Colonic mucosa (tissue), 4 donors: ENCODE results near the gene RAD51B. TPM values are rescaled to one million over a fixed set of nuclear protein-coding genes. Genes with fewer than 3 reads are reported as not detected.
"Not testable (repeated sequence)": the region's sequence is repeated elsewhere in the genome, so short reads cannot be mapped to it uniquely, and the experiment has no call there.

ENCODE experiments used
- DNase-seq: peaks from one replicate; pipeline ENCODE4 v3.0.0-alpha.2; 2020
- H3K27ac ChIP-seq: fragments of 200-600 bp; one replicate; pipeline ENCODE4 v1.8.0; 2021
- H3K27me3 ChIP-seq: fragments of 200-600 bp; one replicate; pipeline ENCODE4 v1.8.0; 2021
- H3K36me3 ChIP-seq: fragments of 200-600 bp; one replicate; pipeline ENCODE4 v1.8.0; 2021
- H3K4me1 ChIP-seq: fragments of 200-600 bp; one replicate; pipeline ENCODE4 v1.8.0; 2021; ENCODE audit warnings: mild to moderate bottlenecking
- H3K4me3 ChIP-seq: fragments of 200-600 bp; one replicate; pipeline ENCODE4 v1.8.0; 2021
- H3K9ac ChIP-seq, 2 donors: one replicate each; pipeline ENCODE4 v1.7.0; 2013; ENCODE audit warnings: control low read depth in 2 of 2, low read depth in 2 of 2, low read length in 2 of 2
- H3K9me3 ChIP-seq: fragments of 200-600 bp; one replicate; pipeline ENCODE4 v1.8.0; 2021
- CTCF ChIP-seq: fragments of 200-600 bp; IDR thresholded peaks from one replicate; pipeline ENCODE4 v1.8.0; 2022; ENCODE audit warnings: antibody characterized with exemption, mild to moderate bottlenecking
- intact Hi-C: fragments of 100-400 bp; cut with DNase I; formaldehyde crosslinking; loops from one replicate; pipeline ENCODE4 v1.14.1; 2022
- total RNA-seq, 2 donors: library from RNA; stranded (reverse); fragmentation: NEBNext Ultra II Directional in 1 of 2; extraction: Animal tissue kit (Norgen Biotek cat#: 25700) in 1 of 2; gene quantifications; one replicate each; pipeline ENCODE4 v1.2.1, GENCODE V29; 2021
- donor health status: healthy.
- donor health status: DM: no; HTN: no; CAD: no.
- donor health status: DM: no; HTN: no; CAD: no.

RAD51B gene
- total RNA-seq, 2 donors from 2014 or later, result 12.7 to 22.0 TPM

GRCh38 chr14:68284834-68285233, 465.3 kb downstream of the RAD51B start:
- intact Hi-C loops, result no loop called here
- H3K27ac ChIP-seq, result peak overlapping the region; percentile 39
- H3K4me1 ChIP-seq, result peaks cover 5% of the 10 kb centered on the region
- no peak overlapping the region for H3K9ac ChIP-seq
- TF ChIP-seq CTCF, result no peak
- no peaks in the 10 kb centered on the region for H3K36me3 ChIP-seq
- H3K27me3 ChIP-seq, result no peaks in the 10 kb centered on the region
- DNase-seq, result no peak
- no peaks in the 10 kb centered on the region for H3K9me3 ChIP-seq
- no peak overlapping the region for H3K4me3 ChIP-seq

- no peaks in the 10 kb centered on the region for H3K36me3 ChIP-seq
- no peak for DNase-seq
- H3K9ac ChIP-seq, result no peak overlapping the region
- no peaks in the 10 kb centered on the region for H3K9me3 ChIP-seq
- H3K27me3 ChIP-seq, result no peaks in the 10 kb centered on the region
- intact Hi-C loops, result no loop called here
- peak overlapping the region; percentile 39 for H3K27ac ChIP-seq
- H3K4me1 ChIP-seq, result peaks cover 5% of the 10 kb centered on the region
- no peak for TF ChIP-seq CTCF
- no peak overlapping the region for H3K4me3 ChIP-seq
These were observed 466.0 kb downstream of the RAD51B start for GRCh38 chr14:68285421-68286179.

- H3K4me1 ChIP-seq, result peaks cover 5% of the 10 kb centered on the region
- H3K4me3 ChIP-seq, result no peak overlapping the region
- no peaks in the 10 kb centered on the region for H3K9me3 ChIP-seq
- no peaks in the 10 kb centered on the region for H3K27me3 ChIP-seq
- no peak overlapping the region for H3K9ac ChIP-seq
- no peak overlapping the region for H3K27ac ChIP-seq
- no peaks in the 10 kb centered on the region for H3K36me3 ChIP-seq
- intact Hi-C loops, result no loop called here
- TF ChIP-seq CTCF, result no peak
- DNase-seq, result no peak
These were observed 467.1 kb downstream of the RAD51B start for GRCh38 chr14:68286667-68287066.

- intact Hi-C loops, H3K36me3 ChIP-seq, H3K27me3 ChIP-seq, H3K9me3 ChIP-seq, DNase-seq, H3K27ac ChIP-seq, H3K9ac ChIP-seq, H3K4me3 ChIP-seq: not testable (repeated sequence)
- H3K4me1 ChIP-seq, result peaks cover 22% of the 10 kb centered on the region
These were observed 469.9 kb downstream of the RAD51B start for GRCh38 chr14:68289452-68289851.

GRCh38 chr14:68291820-68292219, 472.2 kb downstream of the RAD51B start:
- Histone ChIP-seq H3K9me3 (no peaks in the 10 kb centered on the region), H3K4me3 (no peak overlapping the region), H3K27ac (peak overlapping the region; percentile 65), H3K27me3 (no peaks in the 10 kb centered on the region), H3K4me1 (peaks cover 17% of the 10 kb centered on the region), H3K36me3 (no peaks in the 10 kb centered on the region), H3K9ac (peak overlapping the region in 1 of 2 donors; percentile 83)
- no peak for DNase-seq
- intact Hi-C loops, result no loop called here
- TF ChIP-seq CTCF, result no peak

- Histone ChIP-seq H3K9ac (peak overlapping the region in 1 of 2 donors; percentile 83), H3K4me1 (peaks cover 17% of the 10 kb centered on the region), H3K36me3 (no peaks in the 10 kb centered on the region), H3K27ac (peak overlapping the region; percentile 65), H3K4me3 (no peak overlapping the region), H3K27me3 (no peaks in the 10 kb centered on the region), H3K9me3 (no peaks in the 10 kb centered on the region)
- TF ChIP-seq CTCF, result no peak
- DNase-seq, result peak; percentile 74
- intact Hi-C loops, result no loop called here
These were observed 473.0 kb downstream of the RAD51B start for GRCh38 chr14:68292441-68293215.
